ENCODE results near the gene TRIM3.

Gene TRIM3

DNA sequence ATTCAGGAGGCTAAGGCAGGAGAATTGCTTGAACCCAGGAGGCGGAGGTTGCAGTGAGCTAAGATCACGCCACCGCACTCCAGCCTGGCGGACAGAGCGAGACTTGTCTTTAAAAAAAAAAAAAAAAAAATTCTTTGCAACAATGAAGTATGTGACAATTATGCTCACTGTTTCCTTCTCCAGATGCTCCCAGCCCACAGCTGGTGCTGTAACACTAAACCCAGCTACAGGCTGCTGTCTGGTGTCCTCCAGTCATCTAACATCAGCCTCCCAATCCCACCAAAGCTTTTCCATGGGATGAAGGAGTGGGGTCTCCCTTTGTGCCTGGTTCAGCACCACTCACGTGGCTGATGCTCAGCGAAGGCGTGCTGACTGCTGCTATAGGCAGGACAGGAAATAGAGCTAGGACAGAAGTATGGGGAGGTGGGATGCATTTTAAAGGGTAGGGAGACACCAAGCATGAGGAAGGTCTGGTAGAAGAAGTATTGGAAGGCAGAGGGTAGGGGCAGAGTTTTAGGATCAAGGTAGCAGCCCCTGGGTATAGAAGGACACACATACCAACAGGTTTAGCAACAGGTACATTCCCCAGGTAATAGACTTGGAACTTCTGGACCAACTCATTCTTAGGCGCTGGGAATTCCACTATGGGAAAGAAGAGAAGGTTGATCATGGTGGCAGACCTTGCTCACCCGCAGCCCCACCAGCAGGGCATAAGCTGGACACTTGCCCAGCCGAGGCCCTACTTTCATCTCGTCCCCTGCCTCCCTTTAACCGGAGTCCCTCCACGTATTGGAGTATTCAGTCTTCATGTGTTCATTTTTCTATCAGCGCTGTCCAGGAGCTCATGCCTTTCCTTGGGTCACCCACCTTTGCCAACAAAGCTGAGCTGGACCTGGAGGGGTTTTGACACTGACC is 73.1 kb downstream of the TRIM3 start:
- DNase-seq = no peak
